Colonic mucosa (tissue), 4 donors: ENCODE data around the gene COX17. TPM values are rescaled to one million over a fixed set of nuclear protein-coding genes. Genes with fewer than 3 reads are reported as not detected.

Source experiments
- DNase-seq: peaks from one replicate; pipeline ENCODE4 v3.0.0-alpha.2; 2020
- H3K27ac ChIP-seq: fragments of 200-600 bp; one replicate; pipeline ENCODE4 v1.8.0; 2021
- H3K27me3 ChIP-seq: fragments of 200-600 bp; one replicate; pipeline ENCODE4 v1.8.0; 2021
- H3K36me3 ChIP-seq: fragments of 200-600 bp; one replicate; pipeline ENCODE4 v1.8.0; 2021
- H3K4me1 ChIP-seq: fragments of 200-600 bp; one replicate; pipeline ENCODE4 v1.8.0; 2021; ENCODE audit warnings: mild to moderate bottlenecking
- H3K4me3 ChIP-seq: fragments of 200-600 bp; one replicate; pipeline ENCODE4 v1.8.0; 2021
- H3K9ac ChIP-seq, 2 donors: one replicate each; pipeline ENCODE4 v1.7.0; 2013; ENCODE audit warnings: control low read depth in 2 of 2, low read depth in 2 of 2, low read length in 2 of 2
- H3K9me3 ChIP-seq: fragments of 200-600 bp; one replicate; pipeline ENCODE4 v1.8.0; 2021
- intact Hi-C: fragments of 100-400 bp; cut with DNase I; formaldehyde crosslinking; loops from one replicate; pipeline ENCODE4 v1.14.1; 2022
- total RNA-seq, 2 donors: library from RNA; stranded (reverse); fragmentation: NEBNext Ultra II Directional in 1 of 2; extraction: Animal tissue kit (Norgen Biotek cat#: 25700) in 1 of 2; gene quantifications; one replicate each; pipeline ENCODE4 v1.2.1, GENCODE V29; 2021
- TF ChIP-seq, protein P1 (sequence below): fragments of 200-600 bp; IDR thresholded peaks from one replicate; pipeline ENCODE4 v1.8.0; 2022; ENCODE audit warnings: antibody characterized with exemption, mild to moderate bottlenecking
- donor health status: healthy.
- donor health status: DM: no; HTN: no; CAD: no.
- donor health status: DM: no; HTN: no; CAD: no.

The COX17 gene
- total RNA-seq, 2 donors from 2014 or later = 53.5 to 64.5 TPM

DNA sequence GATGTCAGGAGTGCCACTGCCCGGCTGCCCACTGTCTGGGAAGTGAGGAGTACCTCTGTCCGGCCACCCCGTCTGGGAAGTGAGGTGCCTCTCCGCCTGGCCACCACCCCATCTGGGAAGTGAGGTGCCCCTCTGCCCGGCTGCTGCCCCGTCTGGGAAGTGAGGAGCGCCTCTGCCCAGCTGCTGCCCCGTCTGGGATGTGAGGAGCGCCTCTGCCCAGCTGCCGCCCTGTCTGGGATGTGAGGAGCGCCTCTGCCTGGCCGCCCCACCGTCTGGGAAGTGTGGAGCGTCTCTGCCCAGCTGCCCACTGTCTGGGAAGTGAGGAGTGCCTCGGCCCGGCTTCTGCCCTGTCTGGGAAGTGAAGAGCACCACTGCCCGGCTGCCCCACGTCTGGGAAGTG, 3.3 kb downstream of the COX17 start:
- intact Hi-C loops = loop anchor here (10.0 kb wide), 1 partner anchor 209 kb away; the partner anchor contains the start of genes POGLUT1 and TMEM39A
- H3K9ac ChIP-seq = no peak overlapping the region

DNA sequence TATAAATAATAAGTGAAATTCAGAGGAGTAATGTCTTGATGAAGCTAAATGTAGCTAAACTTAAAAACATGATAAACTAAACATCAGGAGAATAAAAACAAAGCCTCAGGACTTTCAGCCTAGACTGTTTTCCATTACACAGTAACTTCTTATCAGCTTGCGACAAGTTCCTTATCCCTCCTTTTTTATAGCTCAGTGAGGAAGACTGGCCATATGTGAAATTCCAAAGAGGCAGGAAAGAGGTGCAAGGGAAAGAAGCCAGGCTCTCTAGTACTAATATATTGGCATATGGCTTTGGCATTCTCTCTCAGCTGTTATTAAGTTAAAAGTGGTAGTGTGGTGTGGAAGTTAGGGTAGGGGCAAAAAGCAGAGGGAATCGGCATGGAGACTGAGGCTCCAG, 4.4 kb downstream of the COX17 start:
- no peak overlapping the region for H3K4me3 ChIP-seq
- no peak overlapping the region for H3K27ac ChIP-seq
- intact Hi-C loops = loop anchor here (10.0 kb wide), 1 partner anchor 208 kb away; the partner anchor contains the start of genes POGLUT1 and TMEM39A
- TF ChIP-seq, protein P1, sequence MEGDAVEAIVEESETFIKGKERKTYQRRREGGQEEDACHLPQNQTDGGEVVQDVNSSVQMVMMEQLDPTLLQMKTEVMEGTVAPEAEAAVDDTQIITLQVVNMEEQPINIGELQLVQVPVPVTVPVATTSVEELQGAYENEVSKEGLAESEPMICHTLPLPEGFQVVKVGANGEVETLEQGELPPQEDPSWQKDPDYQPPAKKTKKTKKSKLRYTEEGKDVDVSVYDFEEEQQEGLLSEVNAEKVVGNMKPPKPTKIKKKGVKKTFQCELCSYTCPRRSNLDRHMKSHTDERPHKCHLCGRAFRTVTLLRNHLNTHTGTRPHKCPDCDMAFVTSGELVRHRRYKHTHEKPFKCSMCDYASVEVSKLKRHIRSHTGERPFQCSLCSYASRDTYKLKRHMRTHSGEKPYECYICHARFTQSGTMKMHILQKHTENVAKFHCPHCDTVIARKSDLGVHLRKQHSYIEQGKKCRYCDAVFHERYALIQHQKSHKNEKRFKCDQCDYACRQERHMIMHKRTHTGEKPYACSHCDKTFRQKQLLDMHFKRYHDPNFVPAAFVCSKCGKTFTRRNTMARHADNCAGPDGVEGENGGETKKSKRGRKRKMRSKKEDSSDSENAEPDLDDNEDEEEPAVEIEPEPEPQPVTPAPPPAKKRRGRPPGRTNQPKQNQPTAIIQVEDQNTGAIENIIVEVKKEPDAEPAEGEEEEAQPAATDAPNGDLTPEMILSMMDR = no peak
- no peak for DNase-seq
- H3K9me3 ChIP-seq = no peaks in the 10 kb centered on the region
- H3K4me1 ChIP-seq = peaks cover 9% of the 10 kb centered on the region
- peaks cover 4% of the 10 kb centered on the region for H3K36me3 ChIP-seq
- no peaks in the 10 kb centered on the region for H3K27me3 ChIP-seq
- no peak overlapping the region for H3K9ac ChIP-seq

More for the DNA sequence above, 3.3 kb downstream of the COX17 start:
- no peak overlapping the region for H3K4me3 ChIP-seq
- H3K27ac ChIP-seq = no peak overlapping the region
- DNase-seq = no peak
- peaks cover 1% of the 10 kb centered on the region for H3K36me3 ChIP-seq
- H3K27me3 ChIP-seq = no peaks in the 10 kb centered on the region
- H3K4me1 ChIP-seq = peaks cover 9% of the 10 kb centered on the region
- H3K9me3 ChIP-seq = no peaks in the 10 kb centered on the region
- TF ChIP-seq, protein P1 = no peak

DNA sequence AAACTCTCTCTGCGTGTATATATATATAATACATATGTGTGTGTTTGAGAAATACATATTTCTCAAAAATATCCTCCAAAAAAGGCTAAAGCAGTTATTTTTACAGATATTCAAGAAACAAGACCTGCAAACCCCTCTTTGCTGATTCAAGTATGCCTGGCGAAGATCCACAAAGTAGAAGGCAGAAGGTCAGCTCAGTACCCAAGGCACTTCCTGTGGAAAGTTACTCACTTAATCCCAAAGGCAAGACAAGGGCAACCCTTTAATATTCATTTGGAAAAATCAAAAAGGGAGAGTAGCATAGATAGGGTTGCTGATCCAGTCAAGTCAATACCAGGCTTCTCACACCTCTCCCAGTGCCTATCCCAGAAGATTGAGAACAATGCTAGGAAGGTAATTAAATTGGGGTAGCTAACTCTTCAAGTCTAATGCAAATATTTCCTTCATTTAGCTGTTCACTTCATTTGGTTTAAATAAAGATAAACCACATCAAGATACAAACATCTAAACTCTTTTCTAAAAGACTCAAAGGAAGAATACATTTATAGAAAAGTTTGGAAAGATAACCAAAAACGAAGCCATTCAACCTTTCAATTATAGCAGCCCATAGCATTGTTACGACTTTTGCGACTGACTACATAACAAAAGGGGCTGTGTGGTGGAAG, 7.2 kb downstream of the COX17 start:
- no peak for DNase-seq
- Histone ChIP-seq H3K27ac (no peak overlapping the region), H3K27me3 (no peaks in the 10 kb centered on the region), H3K9me3 (no peaks in the 10 kb centered on the region), H3K4me1 (no peaks in the 10 kb centered on the region), H3K36me3 (peaks cover 4% of the 10 kb centered on the region), H3K4me3 (no peak overlapping the region), H3K9ac (no peak overlapping the region)
- TF ChIP-seq, protein P1 = no peak
- intact Hi-C loops = loop anchor here (10.0 kb wide), 1 partner anchor 205 kb away; the partner anchor contains the start of genes POGLUT1 and TMEM39A

DNA sequence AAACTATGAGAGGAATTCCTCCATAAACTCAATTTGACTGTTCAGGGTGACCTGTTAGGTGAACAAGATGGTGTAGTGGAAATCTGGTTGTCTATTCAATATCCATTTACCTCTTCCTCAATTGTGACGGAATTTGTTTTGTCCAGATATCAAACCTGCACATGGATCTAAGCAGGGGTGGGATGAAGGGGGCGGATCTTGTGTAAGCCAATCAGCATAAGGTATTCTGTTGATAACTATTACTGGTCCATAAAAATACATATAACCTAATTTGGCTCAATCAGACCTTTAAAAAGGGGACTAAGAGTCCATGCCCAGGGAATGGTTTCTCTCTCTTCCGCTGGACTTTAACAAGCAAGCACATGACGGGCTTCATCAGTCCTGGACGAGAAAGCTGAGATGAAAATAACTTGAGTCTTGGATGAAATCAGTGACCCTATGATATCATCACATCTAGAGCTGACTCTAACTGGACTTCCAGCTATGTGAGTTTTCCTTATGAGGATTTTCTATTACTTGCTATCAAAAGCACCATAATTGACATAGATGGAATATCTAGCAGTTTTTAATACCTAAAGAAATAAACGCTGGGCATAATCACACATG, 11.1 kb downstream of the COX17 start:
- Histone ChIP-seq H3K9me3 (no peaks in the 10 kb centered on the region), H3K36me3 (peaks cover 4% of the 10 kb centered on the region), H3K27me3 (no peaks in the 10 kb centered on the region), H3K9ac (no peak overlapping the region), H3K27ac (no peak overlapping the region), H3K4me1 (no peaks in the 10 kb centered on the region), H3K4me3 (no peak overlapping the region)
- intact Hi-C loops = no loop called here
- TF ChIP-seq, protein P1 = no peak
- no peak for DNase-seq

DNA sequence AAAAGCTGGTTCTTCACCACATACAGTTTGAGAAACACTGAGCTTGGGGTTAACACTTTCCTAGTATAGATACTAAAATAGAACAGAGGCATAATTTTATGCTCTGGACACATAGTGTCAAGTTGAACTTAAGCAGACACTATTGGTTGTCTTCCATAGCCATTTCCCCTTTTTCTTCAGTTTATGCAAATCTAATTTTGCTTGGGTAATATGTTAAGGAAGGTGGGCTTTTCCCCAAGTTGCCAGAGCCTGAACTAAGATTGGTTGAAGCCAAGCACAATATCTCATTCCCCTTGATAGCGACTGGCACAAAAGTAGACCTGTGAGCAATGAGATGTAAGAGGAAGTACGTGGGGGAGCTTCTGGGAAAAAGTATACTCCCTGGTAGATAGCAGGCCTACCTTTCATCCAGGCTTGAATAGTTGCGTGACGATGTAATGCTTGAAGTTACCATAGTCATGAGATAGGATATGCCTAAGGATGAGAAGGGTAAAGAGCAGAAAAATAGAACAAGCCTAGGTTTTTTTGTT, 12.3 kb downstream of the COX17 start:
- Histone ChIP-seq H3K36me3 (peaks cover 4% of the 10 kb centered on the region), H3K4me3 (no peak overlapping the region), H3K4me1 (no peaks in the 10 kb centered on the region), H3K27ac (no peak overlapping the region), H3K9ac (no peak overlapping the region), H3K27me3 (no peaks in the 10 kb centered on the region), H3K9me3 (no peaks in the 10 kb centered on the region)
- no peak for DNase-seq
- intact Hi-C loops = no loop called here
- TF ChIP-seq, protein P1 = no peak
